ENCODE results near the gene MMP3. TPM values are rescaled to one million over a fixed set of nuclear protein-coding genes. Genes with fewer than 3 reads are reported as not detected.

MMP3 gene
- total RNA-seq, 1 experiment from 2014 or later = not detected

- DNase-seq (ENCODE audit: low spot score) = no peak
Observed at GRCh38 chr11:102791271-102792036, 52.0 kb downstream of the MMP3 start.

- no peak for DNase-seq (ENCODE audit: low spot score)
Observed at GRCh38 chr11:102788334-102788995, 54.9 kb downstream of the MMP3 start.

Other genes starting within 250 kb of the MMP3 start
- not detected in 2 replicates for gene MMP20, start 218.3 kb downstream of the MMP3 start, total RNA-seq (2014; rRNA removed; shearing (Covaris generic))
- not detected in 2 replicates for gene MMP27, start 137.8 kb downstream of the MMP3 start, total RNA-seq (2014; rRNA removed; shearing (Covaris generic))
- gene MMP8, start 118.7 kb downstream of the MMP3 start, total RNA-seq (2014; rRNA removed; shearing (Covaris generic)) = not detected in 2 replicates
- gene MMP10, start 63.0 kb downstream of the MMP3 start, total RNA-seq (2014; rRNA removed; shearing (Covaris generic)) = not detected in 2 replicates
- not detected in 2 replicates for gene MMP1, start 45.4 kb downstream of the MMP3 start, total RNA-seq (2014; rRNA removed; shearing (Covaris generic))
- not detected in 2 replicates for gene MMP12, start 31.4 kb upstream of the MMP3 start, total RNA-seq (2014; rRNA removed; shearing (Covaris generic))
- gene MMP13, start 112.1 kb upstream of the MMP3 start, total RNA-seq (2014; rRNA removed; shearing (Covaris generic)) = 0.13 TPM in 1 of 2 replicates, not detected in the other
- gene DCUN1D5, start 248.6 kb upstream of the MMP3 start, total RNA-seq (2014; rRNA removed; shearing (Covaris generic)) = 203 and 220 TPM in 2 replicates

All from HT-29 (cell line).